Ishikawa (cell line): Measurements from ENCODE around the gene ACKR4.

Experiments
- CEBPB ChIP-seq: IDR thresholded peaks from 2 replicates; pipeline ENCODE4 v1.6.1; 2012
- CREB1 ChIP-seq: IDR thresholded peaks from 2 replicates; pipeline ENCODE4 v1.6.1; 2012; ENCODE audit warnings: low read depth
- EGR1 ChIP-seq: IDR thresholded peaks from 2 replicates; pipeline ENCODE4 v1.6.1; 2012
- EP300 ChIP-seq: IDR thresholded peaks from 2 replicates; pipeline ENCODE4 v1.6.1; 2012; ENCODE audit warnings: borderline replicate concordance
- FOXM1 ChIP-seq: IDR thresholded peaks from 2 replicates; pipeline ENCODE4 v1.6.1; 2012; ENCODE audit warnings: low read depth, borderline replicate concordance
- MAX ChIP-seq: IDR thresholded peaks from 2 replicates; pipeline ENCODE4 v1.6.1; 2012
- NFIC ChIP-seq: IDR thresholded peaks from 2 replicates; pipeline ENCODE4 v1.6.1; 2012
- RAD21 ChIP-seq: IDR thresholded peaks from 2 replicates; pipeline ENCODE4 v1.6.1; 2012; ENCODE audit warnings: low read depth
- REST ChIP-seq: IDR thresholded peaks from 2 replicates; pipeline ENCODE4 v1.6.1; 2012; ENCODE audit warnings: low read depth, mild to moderate bottlenecking
- TAF1 ChIP-seq: IDR thresholded peaks from 2 replicates; pipeline ENCODE4 v1.6.1; 2012; ENCODE audit warnings: low read depth, mild to moderate bottlenecking
- TCF12 ChIP-seq: IDR thresholded peaks from 2 replicates; pipeline ENCODE4 v1.6.1; 2012; ENCODE audit warnings: low read depth
- TEAD4 ChIP-seq: IDR thresholded peaks from 2 replicates; pipeline ENCODE4 v1.6.1; 2012
- USF1 ChIP-seq: IDR thresholded peaks from 2 replicates; pipeline ENCODE4 v1.6.1; 2012
- YY1 ChIP-seq: IDR thresholded peaks from 2 replicates; pipeline ENCODE4 v1.6.1; 2012; ENCODE audit warnings: low read depth
- ZBTB7A ChIP-seq: IDR thresholded peaks from 2 replicates; pipeline ENCODE4 v1.6.1; 2012; ENCODE audit warnings: low read depth

Gene ACKR4

GRCh38 chr3:132554437-132554836 lies 42.6 kb upstream of the ACKR4 start:
- TF ChIP-seq NFIC: no peak
- no peak for TF ChIP-seq REST
- no peak for TF ChIP-seq MAX
- TF ChIP-seq RAD21: no peak
- no peak for TF ChIP-seq USF1
- TF ChIP-seq TEAD4: no peak
- no peak for TF ChIP-seq TCF12
- no peak for TF ChIP-seq EP300
- TF ChIP-seq FOXM1: no peak
- no peak for TF ChIP-seq CREB1
- TF ChIP-seq YY1: no peak
- no peak for TF ChIP-seq ZBTB7A

- no peak for TF ChIP-seq CREB1
- no peak for TF ChIP-seq REST
- no peak for TF ChIP-seq RAD21
- TF ChIP-seq USF1: no peak
- TF ChIP-seq ZBTB7A: no peak
- no peak for TF ChIP-seq YY1
- TF ChIP-seq CEBPB: no peak
- TF ChIP-seq EGR1: no peak
- TF ChIP-seq MAX: no peak
These were observed 41.6 kb upstream of the ACKR4 start for GRCh38 chr3:132555306-132556035.

GRCh38 chr3:132556508-132557159 lies 40.4 kb upstream of the ACKR4 start:
- TF ChIP-seq NFIC (no peak), TEAD4 (no peak), EGR1 (no peak), REST (no peak), CEBPB (no peak), RAD21 (no peak), MAX (no peak), ZBTB7A (no peak), EP300 (no peak), FOXM1 (no peak), TAF1 (no peak), USF1 (no peak), YY1 (no peak), TCF12 (no peak)
